Tibial nerve (tissue), 4 donors: Measurements from ENCODE around the gene SYNPO. TPM values are rescaled to one million over a fixed set of nuclear protein-coding genes. Genes with fewer than 3 reads are reported as not detected.

Experiments used
- DNase-seq, 2 donors: peaks; one replicate each; pipeline ENCODE4 v3.0.0-alpha.2; 2019; ENCODE audit warnings: low spot score in 2 of 2
- H3K27ac ChIP-seq, 4 donors: fragments of 200-600 bp; sonication (generic) in 3 of 4; one replicate each; pipeline ENCODE4 v1.5.1; 2017 to 2019; ENCODE audit warnings: mild to moderate bottlenecking in 1 of 4
- H3K27me3 ChIP-seq, 2 donors: fragments of 200-600 bp; sonication (generic) in 1 of 2; one replicate each; pipeline versions ENCODE4 v1.5.1 to v1.6.0; 2017 to 2019
- H3K36me3 ChIP-seq, 3 donors: fragments of 200-600 bp; sonication (generic); one replicate each; pipeline ENCODE4 v1.5.1; 2018 to 2019
- H3K4me1 ChIP-seq, 4 donors: fragments of 200-600 bp; sonication (generic) in 3 of 4; one replicate each; pipeline ENCODE4 v1.5.1; 2017 to 2019
- H3K4me3 ChIP-seq, 4 donors: fragments of 200-600 bp; sonication (generic) in 3 of 4; one replicate each; pipeline ENCODE4 v1.5.1; 2017 to 2019; ENCODE audit warnings: mild to moderate bottlenecking in 1 of 4, moderate library complexity in 1 of 4
- H3K9me3 ChIP-seq, 4 donors: fragments of 200-600 bp; sonication (generic) in 3 of 4; one replicate each; pipeline ENCODE4 v1.5.1; 2017 to 2019
- EP300 ChIP-seq, 2 donors: sonication (generic); formaldehyde crosslinking; IDR thresholded peaks; one replicate each; pipeline ENCODE4 v1.6.1; 2017; ENCODE audit warnings: antibody characterized with exemption in 2 of 2, mild to moderate bottlenecking in 1 of 2
- POLR2A ChIP-seq, 2 donors: fragments of 450-650 bp; IDR thresholded peaks; one replicate each; pipeline ENCODE4 v1.6.1; 2017; ENCODE audit warnings: antibody characterized with exemption in 2 of 2, mild to moderate bottlenecking in 2 of 2, moderate library complexity in 2 of 2
- WGBS, 2 donors: methylation state at CpG; one replicate each; pipeline ENCODE4 v1.1.5; 2018; 5-methylcytosine and 5-hydroxymethylcytosine counted together
- total RNA-seq, 4 donors: library from RNA; depleted of rRNA; stranded (reverse); fragments of >200 nt; gene quantifications; one replicate each; pipeline ENCODE4 v1.1.0, GENCODE V29; 2016
- TF ChIP-seq, protein P1 (sequence below), 5 experiments: fragments of 200-600 bp in 3 of 5; fragments of 450-650 bp in 2 of 5; sonication (generic) in 3 of 5; IDR thresholded peaks; one replicate each; pipeline ENCODE4 v1.5.1; 2016 to 2019; ENCODE audit warnings: antibody characterized with exemption in 5 of 5, mild to moderate bottlenecking in 3 of 5, moderate library complexity in 2 of 5

The SYNPO gene
- total RNA-seq, 4 donors from 2014 or later: 58.4 to 71.5 (median 63.5) TPM

DNA sequence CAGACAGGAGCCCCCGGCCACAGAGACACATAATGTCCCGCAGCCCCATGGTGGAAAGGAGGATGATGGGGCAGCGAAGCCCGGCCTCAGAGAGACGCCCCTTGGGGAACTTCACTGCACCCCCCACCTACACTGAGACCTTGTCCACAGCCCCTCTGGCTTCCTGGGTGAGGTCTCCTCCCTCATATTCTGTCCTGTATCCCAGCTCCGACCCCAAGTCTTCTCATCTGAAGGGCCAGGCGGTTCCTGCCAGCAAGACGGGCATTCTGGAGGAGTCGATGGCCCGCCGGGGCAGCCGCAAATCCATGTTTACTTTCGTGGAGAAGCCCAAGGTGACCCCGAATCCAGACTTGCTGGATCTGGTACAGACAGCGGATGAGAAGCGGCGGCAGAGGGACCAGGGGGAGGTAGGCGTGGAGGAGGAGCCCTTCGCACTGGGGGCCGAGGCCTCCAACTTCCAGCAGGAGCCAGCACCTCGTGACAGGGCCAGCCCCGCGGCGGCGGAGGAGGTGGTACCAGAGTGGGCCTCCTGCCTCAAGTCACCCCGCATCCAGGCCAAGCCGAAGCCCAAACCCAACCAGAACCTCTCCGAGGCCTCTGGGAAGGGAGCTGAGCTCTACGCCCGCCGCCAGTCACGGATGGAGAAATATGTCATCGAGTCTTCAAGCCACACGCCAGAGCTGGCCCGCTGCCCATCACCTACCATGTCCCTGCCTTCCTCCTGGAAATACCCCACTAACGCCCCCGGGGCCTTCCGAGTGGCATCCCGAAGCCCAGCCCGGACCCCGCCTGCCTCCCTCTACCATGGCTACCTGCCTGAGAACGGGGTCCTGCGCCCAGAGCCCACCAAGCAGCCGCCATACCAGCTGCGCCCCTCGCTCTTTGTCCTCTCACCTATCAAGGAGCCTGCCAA, 8.9 kb downstream of the SYNPO start:
- TF ChIP-seq EP300 (IDR thresholded peaks at IDR 0.05): no peak
- TF ChIP-seq, protein P1, sequence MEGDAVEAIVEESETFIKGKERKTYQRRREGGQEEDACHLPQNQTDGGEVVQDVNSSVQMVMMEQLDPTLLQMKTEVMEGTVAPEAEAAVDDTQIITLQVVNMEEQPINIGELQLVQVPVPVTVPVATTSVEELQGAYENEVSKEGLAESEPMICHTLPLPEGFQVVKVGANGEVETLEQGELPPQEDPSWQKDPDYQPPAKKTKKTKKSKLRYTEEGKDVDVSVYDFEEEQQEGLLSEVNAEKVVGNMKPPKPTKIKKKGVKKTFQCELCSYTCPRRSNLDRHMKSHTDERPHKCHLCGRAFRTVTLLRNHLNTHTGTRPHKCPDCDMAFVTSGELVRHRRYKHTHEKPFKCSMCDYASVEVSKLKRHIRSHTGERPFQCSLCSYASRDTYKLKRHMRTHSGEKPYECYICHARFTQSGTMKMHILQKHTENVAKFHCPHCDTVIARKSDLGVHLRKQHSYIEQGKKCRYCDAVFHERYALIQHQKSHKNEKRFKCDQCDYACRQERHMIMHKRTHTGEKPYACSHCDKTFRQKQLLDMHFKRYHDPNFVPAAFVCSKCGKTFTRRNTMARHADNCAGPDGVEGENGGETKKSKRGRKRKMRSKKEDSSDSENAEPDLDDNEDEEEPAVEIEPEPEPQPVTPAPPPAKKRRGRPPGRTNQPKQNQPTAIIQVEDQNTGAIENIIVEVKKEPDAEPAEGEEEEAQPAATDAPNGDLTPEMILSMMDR (IDR thresholded peaks at IDR 0.05): no peak
- no peak for TF ChIP-seq POLR2A (IDR thresholded peaks at IDR 0.05)
- Histone ChIP-seq H3K27ac (peak overlapping the region in 2 of 4 donors; percentile 79 to 87), H3K27me3 (no peaks in the 10 kb centered on the region), H3K4me3 (no peak overlapping the region), H3K9me3 (no peaks in the 10 kb centered on the region), H3K36me3 (peaks cover 0 to 31% (median 9%) of the 10 kb centered on the region in 3 donors), H3K4me1 (peaks cover 0 to 100% (median 55%) of the 10 kb centered on the region in 4 donors)
- 84 to 91% methylated on average over 42 to 46 of the region's 46 CpGs for WGBS, 2 donors
- no peak for DNase-seq

DNA sequence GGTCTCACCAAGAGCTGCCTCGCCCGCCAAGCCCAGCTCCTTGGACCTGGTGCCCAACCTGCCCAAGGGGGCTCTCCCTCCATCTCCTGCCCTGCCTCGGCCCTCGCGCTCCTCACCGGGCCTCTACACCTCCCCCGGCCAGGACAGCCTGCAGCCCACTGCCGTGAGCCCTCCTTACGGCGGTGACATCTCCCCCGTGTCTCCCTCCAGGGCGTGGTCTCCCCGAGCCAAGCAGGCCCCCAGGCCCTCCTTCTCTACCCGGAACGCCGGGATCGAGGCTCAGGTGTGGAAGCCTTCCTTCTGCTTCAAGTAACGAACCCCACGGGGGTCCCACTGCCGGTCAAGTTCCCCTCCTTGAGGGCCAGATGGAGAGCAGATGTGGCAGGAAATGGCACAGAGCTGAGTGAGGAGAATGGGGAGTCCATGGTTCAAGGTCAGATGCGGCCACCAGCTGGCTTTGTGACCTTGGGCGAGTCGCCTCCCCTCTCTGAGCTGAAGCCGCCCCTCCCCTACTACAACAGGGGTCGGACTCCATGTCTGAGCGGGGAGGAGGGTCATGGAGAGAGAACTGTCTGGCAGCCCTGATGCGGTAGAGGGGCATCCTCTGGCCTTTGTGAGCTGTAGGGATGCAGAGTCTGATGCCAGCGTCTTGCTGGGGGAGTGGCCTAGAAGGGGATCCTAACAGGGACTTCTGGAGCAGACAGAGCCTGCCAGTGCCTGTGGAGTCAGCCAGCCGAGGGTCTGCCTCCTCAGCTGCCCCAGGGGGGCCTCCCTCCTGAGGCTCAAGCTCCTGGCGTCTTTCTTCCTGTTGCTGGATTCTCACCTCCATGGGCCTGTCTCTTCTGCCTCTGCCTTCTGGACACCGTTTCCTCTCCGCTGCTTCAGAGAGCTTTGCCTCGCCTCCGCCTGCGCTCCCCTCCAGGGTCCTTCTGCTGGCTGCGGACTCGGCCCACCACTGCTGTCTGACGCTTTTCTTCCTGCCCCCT, 9.9 kb downstream of the SYNPO start:
- no peak for DNase-seq
- peaks cover 0 to 98% (median 46%) of the 10 kb centered on the region in 4 donors for H3K4me1 ChIP-seq
- H3K36me3 ChIP-seq: peaks cover 0 to 31% (median 9%) of the 10 kb centered on the region in 3 donors
- H3K9me3 ChIP-seq: no peaks in the 10 kb centered on the region
- H3K27me3 ChIP-seq: no peaks in the 10 kb centered on the region
- peak overlapping the region; percentile 33 to 86 (median 62) for H3K27ac ChIP-seq
- WGBS, 2 donors: 77 to 80% methylated on average over 36 to 37 of the region's 38 CpGs
- TF ChIP-seq EP300 (IDR thresholded peaks at IDR 0.05) (no peak), POLR2A (IDR thresholded peaks at IDR 0.05) (no peak)
- TF ChIP-seq, protein P1 (IDR thresholded peaks at IDR 0.05): no peak
- H3K4me3 ChIP-seq: no peak overlapping the region

DNA sequence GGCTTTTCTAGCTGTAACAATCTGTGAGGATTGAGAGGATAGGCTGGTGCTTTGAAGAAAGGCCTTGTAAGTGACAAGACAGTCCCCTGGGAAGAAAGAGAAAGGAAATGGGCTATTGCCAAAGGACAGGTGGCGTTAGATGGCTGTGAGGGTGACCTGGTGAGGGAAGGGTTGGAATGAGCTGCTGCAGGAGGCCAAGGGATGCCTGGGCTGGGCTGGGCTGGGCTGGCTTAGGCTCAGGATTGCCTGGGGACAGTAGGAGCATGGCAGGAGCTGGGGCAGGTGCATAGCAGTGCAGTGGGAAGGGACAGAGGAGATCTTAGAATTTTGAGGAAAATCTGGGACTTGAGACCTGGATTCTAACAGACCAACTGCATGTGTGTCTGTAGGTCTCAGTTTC, 10.9 kb downstream of the SYNPO start:
- Histone ChIP-seq H3K9me3 (no peaks in the 10 kb centered on the region), H3K36me3 (peaks cover 0 to 31% (median 9%) of the 10 kb centered on the region in 3 donors), H3K27me3 (no peaks in the 10 kb centered on the region), H3K4me3 (no peak overlapping the region), H3K27ac (peak overlapping the region; percentile 33 to 86 (median 62)), H3K4me1 (peaks cover 0 to 98% (median 41%) of the 10 kb centered on the region in 4 donors)
- TF ChIP-seq POLR2A (IDR thresholded peaks at IDR 0.05) (no peak), EP300 (IDR thresholded peaks at IDR 0.05) (no peak)
- TF ChIP-seq, protein P1 (IDR thresholded peaks at IDR 0.05): no peak
- WGBS, 2 donors: 43 to 57% methylated on average over 1 of the region's 1 CpG
- DNase-seq: no peak

DNA sequence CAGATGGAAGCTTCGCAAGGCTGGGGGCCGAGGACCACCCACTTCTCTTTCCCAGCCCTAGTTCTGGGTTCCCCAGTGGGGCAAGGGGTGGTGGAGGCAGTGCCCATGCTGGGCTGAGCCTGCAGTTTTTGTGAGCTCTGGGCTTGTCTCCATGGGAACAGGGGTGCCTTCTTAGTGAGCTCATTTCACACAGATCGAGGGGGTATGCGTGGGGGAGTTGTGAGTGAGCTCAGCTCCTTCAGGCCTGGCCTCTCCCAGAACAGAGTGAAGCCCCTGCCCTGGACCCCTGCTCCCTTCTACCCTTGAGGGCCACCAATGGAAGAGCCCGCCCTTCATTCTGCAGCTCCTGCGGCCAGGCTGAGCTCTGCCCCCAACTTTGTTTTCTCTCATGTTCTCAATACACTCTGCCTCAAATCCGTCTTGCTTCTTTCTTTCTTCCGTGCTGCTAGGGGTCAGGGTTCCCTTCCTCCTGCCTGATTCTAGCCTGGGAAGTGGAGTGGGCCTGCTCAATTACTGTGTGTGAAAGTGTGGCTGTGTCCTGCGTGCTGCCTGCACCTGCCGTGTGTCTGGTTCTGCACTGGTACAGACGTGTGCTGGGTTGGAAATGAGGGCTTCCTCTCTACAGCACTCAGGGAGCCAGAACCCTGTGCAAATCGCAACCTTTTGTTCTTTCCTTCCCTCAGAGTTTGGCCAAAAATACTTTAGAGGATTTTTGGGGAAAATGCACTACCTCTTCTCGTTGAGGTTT, 11.6 kb downstream of the SYNPO start:
- peaks cover 0 to 96% (median 45%) of the 10 kb centered on the region in 4 donors for H3K4me1 ChIP-seq
- WGBS, 2 donors: 34 to 42% methylated on average over 13 of the region's 13 CpGs

More for the DNA sequence above, 11.6 kb downstream of the SYNPO start:
- H3K27ac ChIP-seq: peak overlapping the region; percentile 33 to 86 (median 62)
- H3K4me3 ChIP-seq: no peak overlapping the region
- H3K36me3 ChIP-seq: peaks cover 0 to 31% (median 9%) of the 10 kb centered on the region in 3 donors
- no peak for DNase-seq
- TF ChIP-seq, protein P1 (IDR thresholded peaks at IDR 0.05): no peak
- TF ChIP-seq POLR2A (IDR thresholded peaks at IDR 0.05) (no peak), EP300 (IDR thresholded peaks at IDR 0.05) (no peak)
- no peaks in the 10 kb centered on the region for H3K9me3 ChIP-seq
- H3K27me3 ChIP-seq: no peaks in the 10 kb centered on the region
